Ovary (tissue), 3 donors: ENCODE data around the gene GOLGA6L26.

Experiments used
- CTCF ChIP-seq, 3 donors: fragments of 450-650 bp in 2 of 3; fragments of 200-600 bp in 1 of 3; IDR thresholded peaks; one replicate each; pipeline versions ENCODE4 v1.5.1 to v1.8.0; 2016 to 2022; ENCODE audit warnings: antibody characterized with exemption in 3 of 3, mild to moderate bottlenecking in 1 of 3
- EP300 ChIP-seq: sonication (generic); formaldehyde crosslinking; IDR thresholded peaks from one replicate; pipeline ENCODE4 v1.6.1; 2017; ENCODE audit warnings: antibody characterized with exemption
- donor health status: DM: no; HTN: no; CAD: no.

DNA sequence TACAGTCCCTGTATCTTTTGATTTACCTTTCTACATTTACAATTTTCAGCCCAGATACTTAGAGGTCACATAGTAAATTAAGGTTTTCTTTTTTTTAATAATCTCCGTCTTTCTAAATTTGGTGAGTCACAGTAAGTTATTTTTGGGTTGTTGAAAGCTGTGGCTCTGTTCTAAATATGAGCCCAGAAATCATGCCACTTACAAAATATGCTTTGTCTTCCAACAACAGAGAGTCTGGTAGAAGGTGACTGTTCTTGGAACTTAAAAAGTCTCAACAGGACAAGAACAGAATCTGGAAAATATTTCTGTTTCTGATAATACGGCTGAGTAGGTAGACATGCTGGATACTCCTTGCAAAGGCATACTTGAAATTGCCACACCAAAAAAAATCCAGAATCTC, 36.6 kb upstream of the GOLGA6L26 start:
- TF ChIP-seq CTCF (IDR thresholded peaks at IDR 0.05) = no peak
- TF ChIP-seq EP300 = no peak
